Fibroblast of lung (primary cell): ENCODE data around the gene RACK1. TPM values are rescaled to one million over a fixed set of nuclear protein-coding genes. Genes with fewer than 3 reads are reported as not detected.

ENCODE experiments used
- DNase-seq, 2 donors: peaks; one replicate each; pipeline versions ENCODE4 v3.0.0 to v3.0.0-alpha.2; 2010; ENCODE audit warnings: low read depth in 2 of 2
- H2AFZ ChIP-seq: 2 replicates; pipeline ENCODE4 v1.5.1; 2012; ENCODE audit warnings: low read length, control low read depth, inconsistent platforms
- H3K27ac ChIP-seq: 2 replicates; pipeline ENCODE4 v1.5.1; 2011; ENCODE audit warnings: low read length, control low read depth; ENCODE audit not compliant: insufficient read depth
- H3K27me3 ChIP-seq: 2 replicates; pipeline ENCODE4 v1.5.1; 2011; ENCODE audit warnings: mild to moderate bottlenecking, low read length; ENCODE audit not compliant: control insufficient read depth, insufficient read depth
- H3K36me3 ChIP-seq: 2 replicates; pipeline ENCODE4 v1.5.1; 2011; ENCODE audit warnings: low read length; ENCODE audit not compliant: control insufficient read depth, insufficient read depth
- H3K4me1 ChIP-seq: 2 replicates; pipeline ENCODE4 v1.5.1; 2011; ENCODE audit warnings: low read length; ENCODE audit not compliant: control insufficient read depth, insufficient read depth; ENCODE audit errors: extremely low read depth
- H3K4me2 ChIP-seq: 2 replicates; pipeline ENCODE4 v1.5.1; 2011; ENCODE audit warnings: low read length, control low read depth; ENCODE audit not compliant: insufficient read depth; ENCODE audit errors: extremely low read depth
- H3K4me3 ChIP-seq, 4 experiments: fragments of 200-600 bp in 1 of 4; sonication (generic) in 1 of 4; replicated peaks in 1 of 4; 2 replicates each; pipeline ENCODE4 v1.5.1; 2011 to 2016; ENCODE audit warnings: low read length in 4 of 4, low read depth in 3 of 4, mild to moderate bottlenecking in 3 of 4, control low read depth in 2 of 4, inconsistent platforms in 1 of 4, mixed read lengths in 1 of 4; ENCODE audit not compliant: insufficient read depth in 1 of 4; ENCODE audit errors: control extremely low read depth in 1 of 4
- H3K79me2 ChIP-seq: 2 replicates; pipeline ENCODE4 v1.5.1; 2012; ENCODE audit warnings: mild to moderate bottlenecking, low read length, inconsistent platforms; ENCODE audit not compliant: control insufficient read depth, insufficient read depth
- H3K9ac ChIP-seq: 2 replicates; pipeline ENCODE4 v1.5.1; 2011; ENCODE audit warnings: mild to moderate bottlenecking, low read length, control low read depth; ENCODE audit not compliant: insufficient read depth
- H3K9me3 ChIP-seq: 2 replicates; pipeline ENCODE4 v1.5.1; 2012; ENCODE audit warnings: low read depth, low read length; ENCODE audit not compliant: control insufficient read depth, insufficient read depth
- H4K20me1 ChIP-seq: 2 replicates; pipeline ENCODE4 v1.5.1; 2011; ENCODE audit warnings: low read length; ENCODE audit not compliant: control insufficient read depth, insufficient read depth; ENCODE audit errors: extremely low read depth
- CTCF ChIP-seq, 2 donors: IDR thresholded peaks in 1 of 2; conservative IDR thresholded peaks in 1 of 2; 1 replicate in 1 of 2; 2 replicates in 1 of 2; pipeline ENCODE4 v1.5.1; 2011 to 2012; ENCODE audit warnings: low read length in 2 of 2, control low read depth in 1 of 2, inconsistent platforms in 1 of 2, low read depth in 1 of 2, mild to moderate bottlenecking in 1 of 2
- EZH2 ChIP-seq: IDR thresholded peaks from 2 replicates; pipeline ENCODE4 v1.5.1; 2012; ENCODE audit warnings: low read length, control low read depth, mild to moderate bottlenecking; ENCODE audit errors: missing control alignments
- polyA plus RNA-seq, 2 donors: library from polyadenylated mRNA; depleted of rRNA in 1 of 2; stranded (reverse) in 1 of 2; unstranded in 1 of 2; fragments of >200 nt; gene quantifications; 2 replicates each; pipeline ENCODE4 v1.2.1, GENCODE V29; 2011 to 2012; ENCODE audit warnings: missing spikeins in 1 of 2
- total RNA-seq: library from RNA; depleted of rRNA; stranded (reverse); fragments of >200 nt; gene quantifications from 2 replicates; pipeline ENCODE4 v1.2.1, GENCODE V29; 2014

Gene RACK1
- total and polyA plus RNA-seq, 2 donors (not counting 1 experiment from before 2014, with no cell fraction given) = 3,014 to 4,649 TPM

GRCh38 chr5:181231432-181231831 is 12.3 kb downstream of the RACK1 start:
- peaks cover 16% of the 10 kb centered on the region for H3K36me3 ChIP-seq

GRCh38 chr5:181230551-181230950 is 13.2 kb downstream of the RACK1 start:
- peaks cover 10% of the 10 kb centered on the region for H3K36me3 ChIP-seq
- no peaks in the 10 kb centered on the region for H4K20me1 ChIP-seq
- no peak for DNase-seq
- H3K79me2 ChIP-seq = peaks cover 3% of the 10 kb centered on the region
- no peak overlapping the region for H3K4me2 ChIP-seq
- no peaks in the 10 kb centered on the region for H3K4me1 ChIP-seq
- no peak overlapping the region for H2AFZ ChIP-seq
- no peak overlapping the region for H3K9ac ChIP-seq
- H3K9me3 ChIP-seq = no peaks in the 10 kb centered on the region
- TF ChIP-seq CTCF (conservative IDR thresholded peaks at IDR 0.05 in 1 of 2, IDR thresholded peaks at IDR 0.05 in 1 of 2; ENCODE audit: low read depth in 1 of 2, low read length in 2 of 2) (no peak), EZH2 (no peak)
- no peak overlapping the region for H3K27ac ChIP-seq
- no peak overlapping the region for H3K4me3 ChIP-seq
- H3K27me3 ChIP-seq = no peaks in the 10 kb centered on the region

More at GRCh38 chr5:181231432-181231831, 12.3 kb downstream of the RACK1 start:
- no peak for DNase-seq
- no peak overlapping the region for H3K4me3 ChIP-seq
- TF ChIP-seq EZH2 = no peak
- no peak for TF ChIP-seq CTCF (conservative IDR thresholded peaks at IDR 0.05 in 1 of 2, IDR thresholded peaks at IDR 0.05 in 1 of 2; ENCODE audit: low read depth in 1 of 2, low read length in 2 of 2)
- H3K9ac ChIP-seq = no peak overlapping the region
- H3K79me2 ChIP-seq = no peaks in the 10 kb centered on the region
- H3K27me3 ChIP-seq = no peaks in the 10 kb centered on the region
- no peak overlapping the region for H2AFZ ChIP-seq
- H3K4me2 ChIP-seq = no peak overlapping the region
- H3K27ac ChIP-seq = no peak overlapping the region
- H4K20me1 ChIP-seq = no peaks in the 10 kb centered on the region
- H3K4me1 ChIP-seq = no peaks in the 10 kb centered on the region
- no peaks in the 10 kb centered on the region for H3K9me3 ChIP-seq

- TF ChIP-seq CTCF (conservative IDR thresholded peaks at IDR 0.05 in 1 of 2, IDR thresholded peaks at IDR 0.05 in 1 of 2; ENCODE audit: low read depth in 1 of 2, low read length in 2 of 2) (no peak), EZH2 (no peak)
- H3K27me3 ChIP-seq = no peaks in the 10 kb centered on the region
- H3K4me2 ChIP-seq = no peak overlapping the region
- H3K79me2 ChIP-seq = peaks cover 8% of the 10 kb centered on the region
- DNase-seq = no peak
- no peaks in the 10 kb centered on the region for H4K20me1 ChIP-seq
- no peak overlapping the region for H3K27ac ChIP-seq
- no peak overlapping the region for H3K4me3 ChIP-seq
- H2AFZ ChIP-seq = no peak overlapping the region
- no peaks in the 10 kb centered on the region for H3K4me1 ChIP-seq
- H3K36me3 ChIP-seq = peaks cover 10% of the 10 kb centered on the region
- no peak overlapping the region for H3K9ac ChIP-seq
- no peaks in the 10 kb centered on the region for H3K9me3 ChIP-seq
Measured at GRCh38 chr5:181229996-181230395, 13.7 kb downstream of the RACK1 start.
